Hepatocyte (in vitro differentiated cells): Measurements from ENCODE around the gene LCE2A.

Experiments used
- EZH2phosphoT487 ChIP-seq: fragments of 200-600 bp; sonication (generic); IDR thresholded peaks from one replicate; pipeline ENCODE4 v1.6.1; 2018; ENCODE audit warnings: antibody characterized with exemption, mild to moderate bottlenecking, low read depth, moderate library complexity; ENCODE audit not compliant: unreplicated experiment, severe bottlenecking
- TF ChIP-seq, protein P1 (sequence below): fragments of 200-600 bp; sonication (generic); IDR thresholded peaks from 2 replicates; pipeline ENCODE4 v1.5.1; 2016; ENCODE audit warnings: antibody characterized with exemption, mild to moderate bottlenecking; ENCODE audit not compliant: poor library complexity

DNA sequence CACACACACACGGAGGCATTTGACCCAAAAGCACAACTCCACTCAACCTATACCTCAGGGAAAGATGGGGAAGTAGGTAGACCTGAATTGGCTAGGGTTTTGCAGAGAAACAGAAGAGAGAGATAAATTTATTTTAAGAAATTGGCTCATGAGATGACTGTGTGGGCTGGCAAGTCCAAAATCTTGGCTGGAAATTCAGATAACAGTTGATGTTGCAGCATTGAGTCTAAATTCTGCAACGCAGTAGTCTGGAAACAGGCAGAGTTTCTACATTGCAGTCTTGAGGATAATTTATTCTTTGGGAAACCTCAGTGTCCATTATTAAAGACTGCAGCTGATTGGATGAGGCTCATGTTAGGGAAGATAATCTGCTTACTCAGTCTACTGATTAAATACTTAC, 16.5 kb upstream of the LCE2A start:
- TF ChIP-seq, protein P1, sequence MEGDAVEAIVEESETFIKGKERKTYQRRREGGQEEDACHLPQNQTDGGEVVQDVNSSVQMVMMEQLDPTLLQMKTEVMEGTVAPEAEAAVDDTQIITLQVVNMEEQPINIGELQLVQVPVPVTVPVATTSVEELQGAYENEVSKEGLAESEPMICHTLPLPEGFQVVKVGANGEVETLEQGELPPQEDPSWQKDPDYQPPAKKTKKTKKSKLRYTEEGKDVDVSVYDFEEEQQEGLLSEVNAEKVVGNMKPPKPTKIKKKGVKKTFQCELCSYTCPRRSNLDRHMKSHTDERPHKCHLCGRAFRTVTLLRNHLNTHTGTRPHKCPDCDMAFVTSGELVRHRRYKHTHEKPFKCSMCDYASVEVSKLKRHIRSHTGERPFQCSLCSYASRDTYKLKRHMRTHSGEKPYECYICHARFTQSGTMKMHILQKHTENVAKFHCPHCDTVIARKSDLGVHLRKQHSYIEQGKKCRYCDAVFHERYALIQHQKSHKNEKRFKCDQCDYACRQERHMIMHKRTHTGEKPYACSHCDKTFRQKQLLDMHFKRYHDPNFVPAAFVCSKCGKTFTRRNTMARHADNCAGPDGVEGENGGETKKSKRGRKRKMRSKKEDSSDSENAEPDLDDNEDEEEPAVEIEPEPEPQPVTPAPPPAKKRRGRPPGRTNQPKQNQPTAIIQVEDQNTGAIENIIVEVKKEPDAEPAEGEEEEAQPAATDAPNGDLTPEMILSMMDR, result no peak
- TF ChIP-seq EZH2phosphoT487, result no peak
